HepG2 (cell line): ENCODE measurements around the gene TMEM63C. TPM values are rescaled to one million over a fixed set of nuclear protein-coding genes. Genes with fewer than 3 reads are reported as not detected.

ENCODE experiments used
- HNRNPL ChIP-seq: fragments of 200-400 bp; formaldehyde crosslinking; IDR thresholded peaks from 2 replicates; pipeline ENCODE4 v1.6.1; 2017; ENCODE audit warnings: mild to moderate bottlenecking, low read depth, low read length
- MATR3 ChIP-seq: sonication (generic); formaldehyde crosslinking; IDR thresholded peaks from 2 replicates; pipeline ENCODE4 v1.4.0; 2020; ENCODE audit warnings: missing genetic modification reagents
- PHF5A ChIP-seq: IDR thresholded peaks from one replicate; pipeline ENCODE4 v1.6.1; 2018; ENCODE audit warnings: low read depth, missing genetic modification reagents; ENCODE audit not compliant: unreplicated experiment
- REST ChIP-seq, 2 experiments: IDR thresholded peaks; 2 replicates each; pipeline ENCODE4 v1.6.1; 2011 to 2012; ENCODE audit warnings: low read length in 2 of 2, borderline replicate concordance in 1 of 2, low read depth in 1 of 2, mild to moderate bottlenecking in 1 of 2, moderate library complexity in 1 of 2
- TOE1 ChIP-seq: sonication (generic); formaldehyde crosslinking; IDR thresholded peaks from 2 replicates; pipeline ENCODE4 v1.4.0; 2020; ENCODE audit warnings: mild to moderate bottlenecking, missing genetic modification reagents
- polyA plus RNA-seq, 8 experiments: library from polyadenylated mRNA; depleted of rRNA in 3 of 8; stranded (reverse) in 7 of 8; unstranded in 1 of 8; fragments of >200 nt; fragmentation: Illumina TruSeq in 4 of 8; extraction: Trizol in 4 of 8; gene quantifications; 2 replicates each; pipeline versions ENCODE4 v1.2.1 to v1.2.3, GENCODE V29; 2011 to 2016; ENCODE audit warnings: low read depth in 4 of 8, missing spikeins in 1 of 8, mixed read lengths in 1 of 8; ENCODE audit not compliant: insufficient read depth in 1 of 8
- total RNA-seq, 5 experiments: library from RNA; depleted of rRNA; stranded (reverse); fragments of >200 nt; fragmentation: Illumina TruSeq; extraction: Trizol; gene quantifications; 2 replicates each; pipeline ENCODE4 v1.2.3, GENCODE V29; 2016; ENCODE audit warnings: low read depth in 1 of 5
- TF ChIP-seq, protein P1 (sequence below): sonication (generic); formaldehyde crosslinking; IDR thresholded peaks from 2 replicates; pipeline ENCODE4 v1.8.0; 2022; ENCODE audit warnings: mild to moderate bottlenecking, missing genetic modification reagents, moderate library complexity
- TF ChIP-seq, protein P2 (sequence below): sonication (generic); formaldehyde crosslinking; IDR thresholded peaks from 2 replicates; pipeline ENCODE4 v1.4.0; 2020; ENCODE audit warnings: missing genetic modification reagents, mild to moderate bottlenecking, borderline replicate concordance

Gene TMEM63C
- total and polyA plus RNA-seq, 2 of the 13 experiments (the other 11 are each of a cell fraction or from before 2014, with no cell fraction given): 0.17 to 0.27 TPM

- TF ChIP-seq, protein P1, sequence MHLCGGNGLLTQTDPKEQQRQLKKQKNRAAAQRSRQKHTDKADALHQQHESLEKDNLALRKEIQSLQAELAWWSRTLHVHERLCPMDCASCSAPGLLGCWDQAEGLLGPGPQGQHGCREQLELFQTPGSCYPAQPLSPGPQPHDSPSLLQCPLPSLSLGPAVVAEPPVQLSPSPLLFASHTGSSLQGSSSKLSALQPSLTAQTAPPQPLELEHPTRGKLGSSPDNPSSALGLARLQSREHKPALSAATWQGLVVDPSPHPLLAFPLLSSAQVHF (CRISPR knock-in tag): no peak
- TF ChIP-seq PHF5A (CRISPR knock-in tag) (no peak), HNRNPL (no peak), TOE1 (CRISPR knock-in tag) (no peak), REST (IDR thresholded peaks at IDR 0.05; ENCODE audit: borderline replicate concordance in 1 of 2, low read depth in 1 of 2, low read length in 2 of 2) (no peak), MATR3 (CRISPR knock-in tag) (no peak)
- TF ChIP-seq, protein P2, sequence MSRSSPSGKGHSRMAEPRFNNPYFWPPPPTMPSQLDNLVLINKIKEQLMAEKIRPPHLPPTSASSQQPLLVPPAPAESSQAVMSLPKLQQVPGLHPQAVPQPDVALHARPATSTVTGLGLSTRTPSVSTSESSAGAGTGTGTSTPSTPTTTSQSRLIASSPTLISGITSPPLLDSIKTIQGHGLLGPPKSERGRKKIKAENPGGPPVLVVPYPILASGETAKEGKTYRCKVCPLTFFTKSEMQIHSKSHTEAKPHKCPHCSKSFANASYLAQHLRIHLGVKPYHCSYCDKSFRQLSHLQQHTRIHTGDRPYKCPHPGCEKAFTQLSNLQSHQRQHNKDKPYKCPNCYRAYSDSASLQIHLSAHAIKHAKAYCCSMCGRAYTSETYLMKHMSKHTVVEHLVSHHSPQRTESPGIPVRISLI (CRISPR knock-in tag): no peak
Observed at GRCh38 chr14:77219591-77219990, 38.0 kb downstream of the TMEM63C start (continued).
